HG03135 (cell line): Measurements from ENCODE around the gene TRPM6.
A peak's percentile ranks its signal among the peaks of the same experiment; 100 is the strongest.
"Not testable (repeated sequence)": the region's sequence is repeated elsewhere in the genome, so short reads cannot be mapped to it uniquely, and the experiment has no call there.

ENCODE experiments used
- ATAC-seq: cut with Tn5 transposase; IDR thresholded peaks from one replicate; pipeline ENCODE4 v1.9.1; 2021; ENCODE audit warnings: mild to moderate bottlenecking, moderate library complexity; ENCODE audit not compliant: unreplicated experiment

The TRPM6 gene

GRCh38 chr9:74858751-74859414, 28.8 kb downstream of the TRPM6 start:
- ATAC-seq, result no peak

- ATAC-seq, result no peak
Measured at GRCh38 chr9:74856989-74857388, 30.7 kb downstream of the TRPM6 start.

GRCh38 chr9:74855072-74855471, 32.6 kb downstream of the TRPM6 start:
- ATAC-seq, result no peak

DNA sequence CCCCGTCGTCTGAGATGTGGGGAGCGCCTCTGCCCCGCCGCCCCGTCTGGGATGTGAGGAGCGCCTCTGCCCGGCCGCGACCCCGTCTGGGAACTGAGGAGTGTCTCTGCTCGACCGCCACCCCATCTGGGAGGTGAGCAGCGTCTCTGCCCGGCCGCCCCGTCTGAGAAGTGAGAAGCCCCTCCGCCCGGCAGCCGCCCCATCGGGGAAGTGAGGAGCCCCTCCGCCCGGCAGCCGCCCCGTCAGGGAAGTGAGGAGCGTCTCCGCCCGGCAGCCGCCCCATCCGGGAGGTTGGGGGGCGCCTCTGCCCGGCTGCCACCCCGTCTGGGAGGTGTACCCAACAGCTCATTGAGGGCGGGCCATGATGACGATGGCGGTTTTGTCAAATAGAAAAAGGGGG, 34.7 kb downstream of the TRPM6 start:
- ATAC-seq, result not testable (repeated sequence)

DNA sequence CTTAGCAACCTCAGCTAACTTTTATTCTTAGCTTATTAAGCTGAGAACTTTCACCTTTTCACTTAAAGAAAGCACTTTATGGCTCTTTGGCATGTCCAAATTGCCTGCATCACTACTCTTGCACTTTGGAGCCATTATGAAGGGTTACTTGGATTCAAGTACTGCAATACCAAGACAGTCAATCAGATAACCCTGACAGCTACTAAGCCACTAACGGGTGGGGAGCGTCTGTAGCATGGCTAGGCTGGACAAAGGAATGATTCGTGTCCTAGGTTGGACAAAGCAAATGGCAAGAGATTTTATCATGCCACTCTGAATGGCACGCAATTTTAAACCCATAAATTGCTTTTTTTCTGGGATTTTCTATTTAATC, 39.6 kb downstream of the TRPM6 start:
- ATAC-seq, result no peak

GRCh38 chr9:74847478-74848152, 40.1 kb downstream of the TRPM6 start:
- ATAC-seq, result no peak

DNA sequence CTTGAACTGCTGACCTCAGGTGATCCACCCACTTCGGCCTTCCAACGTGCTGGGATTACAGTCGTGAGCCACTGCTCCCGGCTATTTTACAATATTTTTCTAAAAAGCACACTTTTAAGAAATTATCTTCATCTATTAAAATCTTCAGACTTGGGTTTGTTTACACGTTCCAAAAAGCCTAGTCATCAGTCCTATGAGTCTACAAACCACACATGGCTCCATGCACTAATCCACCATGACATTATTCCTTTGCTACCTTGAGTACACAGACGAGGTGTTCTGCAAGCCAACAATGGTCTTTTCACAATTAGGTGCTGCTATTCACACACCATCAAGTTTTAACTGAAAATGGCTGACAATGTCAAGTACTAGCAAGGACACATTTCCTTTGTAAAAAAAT, 41.0 kb downstream of the TRPM6 start:
- ATAC-seq, result no peak

DNA sequence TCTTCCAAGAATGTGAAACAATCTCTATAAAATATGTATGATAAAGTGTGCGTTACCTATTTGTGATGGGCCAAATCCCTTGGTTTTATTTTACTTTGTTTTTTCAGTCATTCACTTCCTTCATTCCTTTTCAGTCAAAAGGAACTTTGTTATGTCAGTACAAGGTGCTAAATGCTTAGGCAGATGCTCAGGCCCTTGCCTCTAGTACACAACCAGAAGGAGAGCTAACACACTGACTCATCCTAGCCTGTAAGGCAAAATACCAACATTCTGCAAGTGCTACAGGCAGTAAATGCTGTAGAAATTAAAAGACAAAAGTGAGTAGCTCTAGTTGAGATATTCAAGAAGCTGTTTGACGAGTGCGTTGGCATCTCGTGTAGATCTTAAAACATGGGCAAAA, 49.4 kb downstream of the TRPM6 start:
- ATAC-seq, result no peak

DNA sequence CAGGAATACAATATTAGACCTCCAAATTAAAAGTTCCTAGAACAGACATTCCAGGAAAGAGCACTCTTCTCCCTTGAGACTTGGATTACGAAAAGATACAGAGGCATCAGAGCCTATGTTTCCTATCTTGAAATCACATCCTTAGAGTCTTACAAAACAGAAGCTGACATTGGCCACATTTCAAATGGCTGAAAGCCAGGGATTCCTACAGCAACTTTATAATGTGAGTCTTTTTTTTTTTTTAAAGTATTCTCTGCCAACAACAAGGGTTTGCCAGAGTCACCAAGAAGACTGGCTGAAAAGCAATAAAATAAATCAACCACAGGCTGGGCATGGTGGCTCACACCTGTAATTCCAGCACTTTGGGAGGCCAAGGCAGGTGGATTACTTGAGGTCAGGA, 63.1 kb downstream of the TRPM6 start:
- no peak for ATAC-seq

- ATAC-seq, result no peak
Measured at GRCh38 chr9:74821636-74822035, 66.1 kb downstream of the TRPM6 start.

DNA sequence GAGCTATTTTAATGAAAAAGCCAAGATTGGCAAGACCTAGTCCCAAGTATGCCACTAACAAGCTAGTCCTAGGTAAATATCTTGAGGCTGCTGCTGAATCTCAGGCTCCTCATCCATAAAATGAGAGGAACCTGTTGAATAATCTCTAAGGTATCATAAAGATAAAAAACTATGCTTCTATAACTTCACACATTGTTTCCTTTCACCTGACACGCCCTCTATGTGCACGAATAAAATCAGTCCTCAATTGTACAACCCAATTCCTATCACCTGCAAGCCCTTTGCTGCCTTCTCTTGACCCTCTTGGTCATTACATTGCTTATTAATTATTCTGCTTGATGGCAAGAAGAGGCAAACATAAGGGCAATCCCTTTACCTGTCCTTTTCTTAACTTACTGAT, 69.9 kb downstream of the TRPM6 start:
- ATAC-seq, result no peak

GRCh38 chr9:74817281-74817810, 70.4 kb downstream of the TRPM6 start:
- no peak for ATAC-seq

GRCh38 chr9:74810200-74810599, 77.5 kb downstream of the TRPM6 start:
- no peak for ATAC-seq

DNA sequence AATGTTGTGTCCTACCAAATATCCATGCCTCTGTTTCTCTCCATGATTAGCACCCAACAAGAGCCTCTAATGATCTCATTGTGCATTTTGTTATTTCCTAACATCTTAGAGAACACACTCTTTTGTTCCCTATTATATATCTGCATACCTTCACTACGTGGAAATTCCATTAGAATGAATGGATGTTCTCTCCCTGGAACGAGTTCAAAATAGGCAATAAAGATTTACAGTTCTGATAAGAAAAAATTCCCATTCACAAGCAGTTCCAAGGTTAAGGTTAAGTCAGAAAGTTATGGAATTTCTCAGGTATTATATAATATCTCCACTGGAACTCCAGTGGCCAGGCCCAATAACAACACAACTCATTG, 83.7 kb downstream of the TRPM6 start:
- ATAC-seq, result no peak

- no peak for ATAC-seq
Measured at GRCh38 chr9:74803376-74804017, 84.2 kb downstream of the TRPM6 start.

- no peak for ATAC-seq
Measured at GRCh38 chr9:74800226-74800625, 87.5 kb downstream of the TRPM6 start.

DNA sequence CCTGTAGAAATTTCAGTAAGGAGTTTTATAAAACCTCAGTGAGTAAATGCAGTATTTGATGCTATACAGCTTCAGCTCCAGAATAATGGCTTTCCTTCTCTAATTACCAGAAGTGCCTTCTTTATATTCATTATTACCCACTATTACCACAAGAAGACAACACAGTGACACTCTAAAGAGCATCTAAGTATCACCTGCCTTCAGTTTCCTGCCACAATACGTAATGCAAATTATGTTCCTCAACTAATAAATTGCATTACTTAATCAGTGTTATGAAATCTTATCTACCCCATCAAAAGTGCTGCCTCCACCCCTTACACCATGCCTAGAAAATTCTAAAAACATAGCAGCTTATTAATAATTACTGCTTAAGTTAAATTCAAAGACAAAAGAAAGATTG, 91.9 kb downstream of the TRPM6 start:
- no peak for ATAC-seq

DNA sequence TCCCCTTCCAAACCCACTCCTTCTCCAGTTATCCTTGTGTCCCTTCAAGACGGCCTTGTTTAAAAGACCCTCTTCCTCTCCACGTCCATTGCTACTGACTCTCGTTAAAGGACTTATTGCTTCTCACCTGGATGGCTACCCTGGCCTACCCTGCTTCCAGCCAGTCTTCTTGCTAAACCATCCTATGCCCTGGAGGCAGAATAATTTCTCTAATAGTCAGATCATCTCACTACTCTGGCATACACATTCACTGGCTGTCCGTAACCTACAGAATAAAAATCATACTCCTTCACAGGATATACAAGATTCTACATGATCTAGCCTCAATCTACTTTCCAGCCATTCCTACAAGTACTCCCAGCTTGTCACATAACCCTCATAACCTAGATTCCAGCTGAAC, 92.6 kb downstream of the TRPM6 start:
- ATAC-seq, result no peak

- no peak for ATAC-seq
Measured at GRCh38 chr9:74784506-74784905, 103.2 kb downstream of the TRPM6 start.

DNA sequence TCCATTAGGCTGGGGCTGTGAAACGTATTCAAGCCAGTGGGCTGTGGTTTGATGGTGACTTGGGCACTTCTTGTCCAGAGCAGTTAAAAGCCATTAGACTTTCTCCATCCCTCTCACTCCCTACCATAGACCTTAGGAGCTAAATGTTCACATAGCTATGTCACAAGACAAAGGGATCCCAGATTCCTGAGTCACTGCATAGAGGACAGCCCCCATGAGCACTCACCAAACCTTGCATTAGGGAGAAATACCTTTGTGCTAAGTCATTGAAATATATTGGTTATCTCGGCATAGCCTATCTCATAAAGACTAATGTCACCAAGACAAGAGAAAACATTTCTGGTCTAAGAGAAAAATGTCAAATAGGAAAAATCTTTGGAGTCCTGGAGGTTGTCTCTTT, 104.3 kb downstream of the TRPM6 start:
- ATAC-seq, result no peak

GRCh38 chr9:74777136-74777879, 110.4 kb downstream of the TRPM6 start:
- ATAC-seq, result peak; percentile 54

DNA sequence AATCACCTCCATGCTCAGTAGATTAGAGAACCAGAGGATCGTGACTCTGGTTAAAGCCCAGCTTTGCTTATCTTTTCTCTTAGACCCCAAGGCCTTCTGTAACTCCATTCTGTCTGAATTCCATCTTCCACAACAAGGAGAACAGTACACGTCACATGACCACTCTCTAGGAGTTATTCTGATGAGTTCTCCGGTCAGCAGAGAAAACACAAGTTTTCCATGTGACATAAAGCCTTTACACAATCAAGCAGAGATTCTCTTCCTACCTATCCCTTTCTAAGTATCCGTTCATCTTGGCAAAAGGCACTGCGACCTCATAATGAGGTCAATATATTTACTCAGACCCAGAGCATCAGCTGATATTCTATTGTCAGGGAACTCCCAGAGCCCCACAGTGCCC, 112.3 kb downstream of the TRPM6 start:
- no peak for ATAC-seq
